SK-N-SH (cell line): ENCODE measurements around the gene SHROOM1.

Source experiments
- EP300 ChIP-seq, 2 experiments: IDR thresholded peaks; 2 replicates each; pipeline versions ENCODE4 v1.4.0 to v1.6.1; 2012; ENCODE audit warnings: borderline replicate concordance in 1 of 2, low read depth in 1 of 2, low read length in 1 of 2
- FOXJ3 ChIP-seq: sonication (generic); formaldehyde crosslinking; IDR thresholded peaks from 2 replicates; pipeline ENCODE4 v1.5.1; 2020; ENCODE audit warnings: mild to moderate bottlenecking, missing genetic modification reagents
- JUND ChIP-seq: IDR thresholded peaks from 2 replicates; pipeline ENCODE4 v1.4.0; 2012
- REST ChIP-seq: IDR thresholded peaks from 2 replicates; pipeline ENCODE4 v1.6.1; 2012; ENCODE audit warnings: mild to moderate bottlenecking, low read depth, low read length, moderate library complexity
- RFX5 ChIP-seq: IDR thresholded peaks from 2 replicates; pipeline ENCODE4 v1.6.1; 2012; ENCODE audit warnings: mild to moderate bottlenecking, improper control_type of control experiment, low read length
- RXRA ChIP-seq: IDR thresholded peaks from 2 replicates; pipeline ENCODE4 v1.4.0; 2012; ENCODE audit warnings: low read depth, mild to moderate bottlenecking, borderline replicate concordance
- YY1 ChIP-seq: IDR thresholded peaks from 2 replicates; pipeline ENCODE4 v1.4.0; 2012; ENCODE audit warnings: low read depth, mild to moderate bottlenecking
- TF ChIP-seq, protein P1 (sequence below): fragments of 200-600 bp; sonication (generic); IDR thresholded peaks from 2 replicates; pipeline ENCODE4 v1.6.1; 2017; ENCODE audit warnings: antibody characterized with exemption, mild to moderate bottlenecking, moderate library complexity

GRCh38 chr5:132788508-132788907 is 41.9 kb downstream of the SHROOM1 start:
- TF ChIP-seq YY1, result no peak
- TF ChIP-seq JUND, result no peak
- TF ChIP-seq RFX5, result no peak
- TF ChIP-seq REST, result no peak
- no peak for TF ChIP-seq RXRA
- TF ChIP-seq EP300 (IDR thresholded peaks at IDR 0.05; ENCODE audit: borderline replicate concordance in 1 of 2, low read depth in 1 of 2, low read length in 1 of 2), result peak in 1 of 2 experiments; percentile 32; a peak in 1 of 4 replicates
- TF ChIP-seq, protein P1, sequence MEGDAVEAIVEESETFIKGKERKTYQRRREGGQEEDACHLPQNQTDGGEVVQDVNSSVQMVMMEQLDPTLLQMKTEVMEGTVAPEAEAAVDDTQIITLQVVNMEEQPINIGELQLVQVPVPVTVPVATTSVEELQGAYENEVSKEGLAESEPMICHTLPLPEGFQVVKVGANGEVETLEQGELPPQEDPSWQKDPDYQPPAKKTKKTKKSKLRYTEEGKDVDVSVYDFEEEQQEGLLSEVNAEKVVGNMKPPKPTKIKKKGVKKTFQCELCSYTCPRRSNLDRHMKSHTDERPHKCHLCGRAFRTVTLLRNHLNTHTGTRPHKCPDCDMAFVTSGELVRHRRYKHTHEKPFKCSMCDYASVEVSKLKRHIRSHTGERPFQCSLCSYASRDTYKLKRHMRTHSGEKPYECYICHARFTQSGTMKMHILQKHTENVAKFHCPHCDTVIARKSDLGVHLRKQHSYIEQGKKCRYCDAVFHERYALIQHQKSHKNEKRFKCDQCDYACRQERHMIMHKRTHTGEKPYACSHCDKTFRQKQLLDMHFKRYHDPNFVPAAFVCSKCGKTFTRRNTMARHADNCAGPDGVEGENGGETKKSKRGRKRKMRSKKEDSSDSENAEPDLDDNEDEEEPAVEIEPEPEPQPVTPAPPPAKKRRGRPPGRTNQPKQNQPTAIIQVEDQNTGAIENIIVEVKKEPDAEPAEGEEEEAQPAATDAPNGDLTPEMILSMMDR, result no peak
- no peak for TF ChIP-seq FOXJ3 (CRISPR knock-in tag)
